Inferior parietal cortex (tissue), 1 donor: ENCODE measurements around the gene PPP6R3.

Experiments
- DNase-seq: peaks from one replicate; pipeline ENCODE4 v3.0.0-alpha.2; 2016; ENCODE audit errors: extremely low spot score

Gene PPP6R3, protein sequence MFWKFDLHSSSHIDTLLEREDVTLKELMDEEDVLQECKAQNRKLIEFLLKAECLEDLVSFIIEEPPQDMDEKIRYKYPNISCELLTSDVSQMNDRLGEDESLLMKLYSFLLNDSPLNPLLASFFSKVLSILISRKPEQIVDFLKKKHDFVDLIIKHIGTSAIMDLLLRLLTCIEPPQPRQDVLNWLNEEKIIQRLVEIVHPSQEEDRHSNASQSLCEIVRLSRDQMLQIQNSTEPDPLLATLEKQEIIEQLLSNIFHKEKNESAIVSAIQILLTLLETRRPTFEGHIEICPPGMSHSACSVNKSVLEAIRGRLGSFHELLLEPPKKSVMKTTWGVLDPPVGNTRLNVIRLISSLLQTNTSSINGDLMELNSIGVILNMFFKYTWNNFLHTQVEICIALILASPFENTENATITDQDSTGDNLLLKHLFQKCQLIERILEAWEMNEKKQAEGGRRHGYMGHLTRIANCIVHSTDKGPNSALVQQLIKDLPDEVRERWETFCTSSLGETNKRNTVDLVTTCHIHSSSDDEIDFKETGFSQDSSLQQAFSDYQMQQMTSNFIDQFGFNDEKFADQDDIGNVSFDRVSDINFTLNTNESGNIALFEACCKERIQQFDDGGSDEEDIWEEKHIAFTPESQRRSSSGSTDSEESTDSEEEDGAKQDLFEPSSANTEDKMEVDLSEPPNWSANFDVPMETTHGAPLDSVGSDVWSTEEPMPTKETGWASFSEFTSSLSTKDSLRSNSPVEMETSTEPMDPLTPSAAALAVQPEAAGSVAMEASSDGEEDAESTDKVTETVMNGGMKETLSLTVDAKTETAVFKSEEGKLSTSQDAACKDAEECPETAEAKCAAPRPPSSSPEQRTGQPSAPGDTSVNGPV

DNA sequence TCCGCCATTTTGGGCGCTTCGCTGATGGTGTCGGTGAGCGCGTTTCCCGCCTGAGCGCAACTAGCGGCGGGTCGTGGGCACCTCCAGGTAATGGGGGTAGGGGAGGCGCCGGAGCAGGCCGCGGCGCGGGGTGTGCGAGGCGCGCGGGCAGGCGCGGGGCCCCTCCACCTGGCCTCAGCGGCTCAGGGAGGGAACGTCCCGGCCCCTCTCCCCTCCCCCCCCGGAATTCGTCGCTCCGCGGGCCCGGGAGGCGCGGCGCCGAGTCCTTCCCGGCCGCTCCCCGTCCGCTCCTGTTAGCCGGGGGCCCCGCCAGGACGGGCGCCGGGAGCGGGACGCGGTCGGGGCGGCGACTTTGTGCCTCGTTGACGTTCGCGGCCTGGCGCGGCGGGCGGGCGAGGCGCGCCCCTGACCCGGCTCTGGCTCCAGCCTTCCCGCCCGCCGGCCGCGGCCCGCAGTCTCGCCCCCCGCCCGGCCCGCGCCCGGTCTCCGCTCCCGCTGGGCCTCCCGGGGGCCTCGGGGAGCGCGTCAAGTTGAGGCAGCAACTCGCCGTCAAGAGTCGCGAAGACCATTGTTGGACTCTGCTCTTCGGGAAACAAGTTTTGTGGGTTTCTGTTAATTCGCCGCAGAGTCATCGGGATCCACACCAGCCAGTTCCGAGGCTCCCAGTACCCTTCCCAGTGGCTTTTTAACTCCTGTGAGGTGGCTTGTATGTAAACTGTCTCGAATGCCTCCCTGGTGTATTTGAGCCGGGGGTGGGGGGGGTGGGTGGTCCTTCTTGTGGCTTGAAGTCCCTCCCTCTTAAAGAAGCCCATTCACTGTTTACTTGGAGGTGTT, at the start of gene PPP6R3:
Gene PPP6R3 (plus strand): TSS at position 12 of the 834 bp plus-strand sequence. CDS start 76,913 bp downstream, outside the sequence.
- DNase-seq: no peak

GRCh38 chr11:68411501-68411991, 49.0 kb upstream of the PPP6R3 start:
- no peak for DNase-seq

- DNase-seq: no peak
Measured at GRCh38 chr11:68412593-68413475, 47.7 kb upstream of the PPP6R3 start.

DNA sequence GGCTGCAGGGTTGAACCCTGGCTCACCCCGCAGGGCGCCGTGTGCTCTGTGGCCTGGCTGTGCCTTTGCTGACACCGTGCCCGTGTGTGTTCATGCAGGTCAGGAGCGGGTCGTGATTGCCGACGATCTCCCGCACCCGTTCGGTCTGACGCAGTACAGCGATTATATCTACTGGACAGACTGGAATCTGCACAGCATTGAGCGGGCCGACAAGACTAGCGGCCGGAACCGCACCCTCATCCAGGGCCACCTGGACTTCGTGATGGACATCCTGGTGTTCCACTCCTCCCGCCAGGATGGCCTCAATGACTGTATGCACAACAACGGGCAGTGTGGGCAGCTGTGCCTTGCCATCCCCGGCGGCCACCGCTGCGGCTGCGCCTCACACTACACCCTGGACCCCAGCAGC, 47.0 kb upstream of the PPP6R3 start:
- DNase-seq: no peak

DNA sequence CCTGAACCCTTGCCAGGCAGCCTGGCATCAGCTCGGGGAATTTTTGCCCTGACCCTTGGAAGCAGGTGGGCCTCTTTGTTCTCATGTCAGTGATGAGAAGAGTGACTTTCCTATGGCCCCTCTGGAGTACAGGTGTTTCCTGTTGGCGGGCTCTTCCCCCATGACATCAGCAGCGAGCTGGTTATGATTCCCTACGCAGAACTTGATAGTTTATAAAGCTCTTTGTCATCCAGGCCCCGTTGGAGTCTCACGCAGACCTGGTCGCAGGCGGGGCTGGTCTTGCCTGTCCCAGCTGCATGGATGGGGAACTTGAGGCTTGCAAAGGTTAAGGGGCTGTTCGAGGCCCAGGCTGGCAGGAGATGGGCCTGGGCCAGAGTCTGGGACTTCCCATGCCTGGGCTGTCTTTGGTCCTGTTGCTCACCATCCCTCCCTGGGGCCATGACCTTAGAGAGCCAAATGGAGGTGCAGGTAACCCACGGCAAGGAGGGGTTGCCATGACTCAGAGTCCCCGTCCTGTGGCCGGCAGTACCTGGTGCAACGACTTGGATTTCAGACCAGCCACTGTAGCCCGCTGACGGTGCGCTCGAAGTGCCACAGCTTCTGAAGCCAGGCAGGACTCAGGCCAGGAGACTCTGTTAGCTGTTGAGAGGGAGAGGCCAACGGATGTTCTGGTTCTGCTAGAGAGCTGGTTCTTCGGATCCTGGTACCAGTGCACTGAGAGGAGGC, 45.9 kb upstream of the PPP6R3 start:
- no peak for DNase-seq

- no peak for DNase-seq
Measured at GRCh38 chr11:68416070-68416578, 44.4 kb upstream of the PPP6R3 start.

- DNase-seq: no peak
Measured at GRCh38 chr11:68418648-68419047, 41.9 kb upstream of the PPP6R3 start.

GRCh38 chr11:68420171-68420570, 40.4 kb upstream of the PPP6R3 start:
- DNase-seq: no peak

GRCh38 chr11:68423481-68423880, 37.1 kb upstream of the PPP6R3 start:
- DNase-seq: no peak

- DNase-seq: no peak
Measured at GRCh38 chr11:68424101-68424632, 36.4 kb upstream of the PPP6R3 start.

DNA sequence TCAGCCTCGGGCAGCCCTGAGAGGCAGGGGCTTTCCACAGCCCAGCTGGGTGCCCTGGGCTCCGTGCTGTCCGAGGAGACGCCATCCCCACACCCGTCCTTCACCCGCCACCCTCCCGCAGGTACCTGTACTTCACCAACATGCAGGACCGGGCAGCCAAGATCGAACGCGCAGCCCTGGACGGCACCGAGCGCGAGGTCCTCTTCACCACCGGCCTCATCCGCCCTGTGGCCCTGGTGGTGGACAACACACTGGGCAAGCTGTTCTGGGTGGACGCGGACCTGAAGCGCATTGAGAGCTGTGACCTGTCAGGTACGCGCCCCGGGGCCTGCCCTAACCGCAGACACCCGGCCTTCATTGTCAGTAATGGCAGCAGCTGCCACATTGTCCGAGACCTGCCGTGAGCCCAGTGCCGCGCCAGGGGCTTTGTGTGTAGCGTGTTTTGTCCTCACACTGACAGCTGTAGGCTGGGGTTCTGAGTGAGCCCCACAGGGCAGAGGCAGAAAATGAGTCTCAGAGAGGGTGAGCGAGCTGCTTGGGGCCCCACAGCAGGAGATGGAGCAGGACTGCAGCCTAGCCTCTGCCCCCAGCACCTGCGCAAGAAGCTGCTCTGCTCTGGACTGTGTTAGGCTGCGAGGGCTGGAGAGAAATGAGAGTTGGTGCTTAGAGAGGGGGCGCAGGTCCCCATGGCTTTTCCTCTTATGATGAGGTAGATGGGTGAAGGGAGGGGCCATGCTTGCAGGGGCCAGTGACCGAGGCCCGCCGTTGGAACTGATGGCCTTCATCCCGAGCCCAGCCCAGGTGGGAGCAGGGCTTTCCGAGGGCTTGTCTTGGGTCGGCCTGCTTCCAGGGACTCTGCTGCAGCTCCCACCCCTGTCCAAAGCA, 35.3 kb upstream of the PPP6R3 start:
- DNase-seq: no peak

GRCh38 chr11:68425866-68426380, 34.6 kb upstream of the PPP6R3 start:
- DNase-seq: no peak

DNA sequence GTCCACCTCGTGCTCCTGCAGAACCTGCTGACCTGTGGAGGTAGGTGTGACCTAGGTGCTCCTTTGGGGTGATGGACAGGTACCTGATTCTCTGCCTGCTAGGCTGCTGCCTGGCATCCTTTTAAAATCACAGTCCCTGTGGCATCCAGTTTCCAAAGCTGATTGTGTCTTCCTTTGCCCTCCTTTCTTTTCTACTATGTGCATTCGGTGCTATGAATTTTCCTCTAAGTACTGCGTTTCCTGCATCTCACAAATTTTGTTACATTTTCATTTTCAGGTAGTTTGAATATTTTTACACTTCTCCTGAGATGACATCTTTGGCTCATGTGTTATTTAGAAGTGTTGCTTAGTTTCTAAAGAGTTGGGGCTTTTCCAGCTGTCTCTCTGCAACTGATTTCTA, 30.9 kb upstream of the PPP6R3 start:
- DNase-seq: no peak

GRCh38 chr11:68430384-68430783, 30.2 kb upstream of the PPP6R3 start:
- no peak for DNase-seq

GRCh38 chr11:68430801-68431200, 29.8 kb upstream of the PPP6R3 start:
- no peak for DNase-seq

DNA sequence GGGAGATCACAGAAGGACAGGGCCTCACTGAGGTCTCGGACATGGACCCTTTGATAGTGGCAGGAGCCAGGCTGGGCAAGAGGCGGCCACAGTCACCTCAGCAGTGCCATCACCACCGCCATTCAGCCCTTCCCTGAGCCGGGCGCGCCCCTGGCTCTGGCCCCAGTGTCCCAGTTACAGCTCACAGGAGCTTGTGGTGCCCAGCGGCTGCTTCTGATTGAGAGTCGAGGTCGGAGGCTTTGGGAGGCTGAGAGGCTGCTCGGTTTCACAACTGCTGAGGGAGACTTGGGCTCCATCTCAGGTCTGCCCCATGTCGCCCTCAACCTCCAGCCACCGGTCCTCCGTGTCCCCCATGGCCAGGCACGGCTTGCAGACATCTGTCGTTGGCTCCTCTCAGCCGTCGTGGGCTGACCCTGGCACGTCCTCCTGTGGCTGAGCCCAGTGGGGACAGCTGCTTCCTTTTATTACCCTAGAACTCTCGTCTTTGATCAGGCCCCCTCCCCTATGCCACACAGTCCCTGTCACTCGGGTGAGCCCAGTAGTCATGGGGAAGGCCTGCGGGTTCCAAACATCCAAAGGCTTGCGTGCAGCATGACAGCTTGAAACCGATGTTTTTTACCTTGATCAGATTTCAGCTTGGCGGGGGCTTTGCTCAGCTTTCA, 28.4 kb upstream of the PPP6R3 start:
- DNase-seq: no peak

DNA sequence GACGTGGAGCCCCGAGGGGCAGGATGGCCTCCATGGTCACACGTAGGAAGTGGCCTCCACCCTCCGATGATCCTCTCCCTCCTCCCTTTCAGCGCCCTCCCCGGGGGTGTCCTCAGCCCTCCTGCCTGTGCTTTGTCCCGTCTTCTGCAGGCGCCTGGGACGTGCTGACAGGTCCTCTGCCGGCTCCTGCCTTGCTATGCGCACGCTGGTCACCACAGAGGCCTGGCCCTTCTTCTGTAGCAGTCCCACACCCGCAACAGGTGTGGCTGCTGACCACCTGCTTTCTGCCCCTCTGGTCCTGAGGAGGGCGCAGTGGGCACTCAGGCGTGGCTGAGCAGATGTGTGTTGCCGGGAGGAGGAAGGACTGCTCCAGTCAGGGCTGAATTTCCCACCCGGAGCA, 27.7 kb upstream of the PPP6R3 start:
- DNase-seq: no peak

- no peak for DNase-seq
Measured at GRCh38 chr11:68433541-68433940, 27.0 kb upstream of the PPP6R3 start.
